Naive B cell (primary cell): ENCODE results near the gene SMOC2. TPM values are rescaled to one million over a fixed set of nuclear protein-coding genes. Genes with fewer than 3 reads are reported as not detected.
A peak's percentile ranks its signal among the peaks of the same experiment; 100 is the strongest.

Experiments
- ATAC-seq, 2 donors: fragments of 150-1000 bp; cut with Tn5 transposase; 2 replicates each; pipeline ENCODE4 v1.10.0; 2021; ENCODE audit warnings: low read depth in 2 of 2, mild to moderate bottlenecking in 2 of 2, moderate library complexity in 2 of 2
- DNase-seq: peaks from one replicate; pipeline ENCODE4 v3.0.0; 2022
- H3K27ac Mint-ChIP-seq, 6 donors: one replicate each; pipeline ENCODE4 v1.8.0; 2020 to 2022; ENCODE audit warnings: mild to moderate bottlenecking in 6 of 6, mixed read lengths in 6 of 6, moderate library complexity in 5 of 6, inconsistent platforms in 2 of 6
- H3K27me3 Mint-ChIP-seq, 3 donors: one replicate each; pipeline ENCODE4 v1.8.0; 2021 to 2022; ENCODE audit warnings: mixed read lengths in 3 of 3, mild to moderate bottlenecking in 1 of 3
- H3K36me3 Mint-ChIP-seq, 2 donors: one replicate each; pipeline ENCODE4 v1.8.0; 2020 to 2022; ENCODE audit warnings: mixed read lengths in 2 of 2, inconsistent platforms in 1 of 2, mild to moderate bottlenecking in 1 of 2
- H3K4me1 Mint-ChIP-seq, 3 donors: one replicate each; pipeline ENCODE4 v1.8.0; 2020 to 2022; ENCODE audit warnings: mixed read lengths in 3 of 3, inconsistent platforms in 1 of 3, mild to moderate bottlenecking in 1 of 3, moderate library complexity in 1 of 3
- H3K4me3 Mint-ChIP-seq, 8 donors: one replicate each; pipeline ENCODE4 v1.8.0; 2020 to 2022; ENCODE audit warnings: mild to moderate bottlenecking in 8 of 8, mixed read lengths in 8 of 8, moderate library complexity in 8 of 8, inconsistent platforms in 2 of 8
- H3K9me3 Mint-ChIP-seq, 7 donors: one replicate each; pipeline ENCODE4 v1.8.0; 2020 to 2022; ENCODE audit warnings: mixed read lengths in 7 of 7, mild to moderate bottlenecking in 5 of 7, inconsistent platforms in 2 of 7, moderate library complexity in 1 of 7
- polyA plus RNA-seq, 6 donors: library from polyadenylated mRNA; unstranded; fragments of 300-500 nt; fragmentation: Illumina TruSeq; gene quantifications; one replicate each; pipeline ENCODE4 v1.2.3, GENCODE V29; 2021; ENCODE audit warnings: low read depth in 6 of 6

Gene SMOC2
- polyA plus RNA-seq, 6 donors from 2014 or later: 0.12 to 0.34 (median 0.13) TPM; not detected in 2

DNA sequence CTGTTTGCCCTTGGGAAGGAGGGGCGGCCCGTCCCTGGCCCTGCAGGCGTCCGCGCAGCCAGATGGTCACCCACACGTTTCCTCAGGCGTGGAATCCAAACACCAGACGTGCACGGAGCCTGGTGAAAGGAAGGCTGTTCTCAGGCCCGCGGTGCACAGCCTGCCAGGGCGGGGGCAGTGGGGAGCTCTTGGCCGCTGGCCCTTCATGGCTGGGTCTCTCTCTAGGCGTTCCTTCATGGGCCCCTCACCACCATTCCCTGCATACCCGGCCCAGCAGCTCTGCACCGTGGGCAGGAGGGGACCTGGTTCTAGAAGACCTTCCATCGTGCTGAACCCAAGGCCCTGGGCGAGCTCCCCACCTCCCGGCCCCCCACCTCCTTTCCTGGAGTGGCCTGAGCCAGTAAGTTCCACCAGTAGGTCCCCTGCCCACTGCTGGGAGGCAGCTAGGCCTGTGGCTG, 30.4 kb upstream of the SMOC2 start:
- no peak overlapping the region for H3K4me3 Mint-ChIP-seq

GRCh38 chr6:168411130-168411529, 29.9 kb upstream of the SMOC2 start:
- ATAC-seq (no peak), DNase-seq (no peak)
- H3K27me3 Mint-ChIP-seq: no peaks in the 10 kb centered on the region
- no peaks in the 10 kb centered on the region for H3K36me3 Mint-ChIP-seq
- H3K4me3 Mint-ChIP-seq: no peak overlapping the region
- no peak overlapping the region for H3K27ac Mint-ChIP-seq
- peaks cover 0 to 10% (median 0%) of the 10 kb centered on the region in 7 donors for H3K9me3 Mint-ChIP-seq
- H3K4me1 Mint-ChIP-seq: no peaks in the 10 kb centered on the region

More for the DNA sequence above, 30.4 kb upstream of the SMOC2 start:
- Mint-ChIP-seq H3K27ac (no peak overlapping the region), H3K27me3 (no peaks in the 10 kb centered on the region), H3K4me1 (no peaks in the 10 kb centered on the region), H3K9me3 (peaks cover 0 to 10% (median 0%) of the 10 kb centered on the region in 7 donors), H3K36me3 (no peaks in the 10 kb centered on the region)
- DNase-seq (no peak), ATAC-seq (no peak)

DNA sequence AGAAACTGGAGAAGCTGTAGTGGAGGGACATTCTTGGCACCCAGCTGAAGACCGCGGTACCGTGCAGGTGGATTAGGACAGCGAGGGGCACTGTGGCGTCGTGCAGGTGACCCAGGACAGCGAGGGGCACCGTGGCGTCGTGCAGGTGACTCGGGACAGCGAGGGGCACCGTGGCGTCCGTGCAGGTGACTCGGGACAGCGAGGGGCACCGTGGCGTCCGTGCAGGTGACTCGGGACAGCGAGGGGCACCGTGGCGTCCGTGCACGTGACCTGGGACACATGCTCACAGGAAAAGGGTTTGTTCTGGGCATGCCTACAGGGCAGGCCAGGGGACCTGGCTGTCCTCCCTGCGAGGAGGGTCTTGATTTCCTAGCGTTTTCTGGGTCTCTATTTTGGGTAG, 29.2 kb upstream of the SMOC2 start:
- ATAC-seq (no peak), DNase-seq (no peak)
- H3K4me1 Mint-ChIP-seq: no peaks in the 10 kb centered on the region
- peaks cover 0 to 10% (median 0%) of the 10 kb centered on the region in 7 donors for H3K9me3 Mint-ChIP-seq
- no peak overlapping the region for H3K27ac Mint-ChIP-seq
- no peaks in the 10 kb centered on the region for H3K27me3 Mint-ChIP-seq
- H3K36me3 Mint-ChIP-seq: no peaks in the 10 kb centered on the region
- no peak overlapping the region for H3K4me3 Mint-ChIP-seq

DNA sequence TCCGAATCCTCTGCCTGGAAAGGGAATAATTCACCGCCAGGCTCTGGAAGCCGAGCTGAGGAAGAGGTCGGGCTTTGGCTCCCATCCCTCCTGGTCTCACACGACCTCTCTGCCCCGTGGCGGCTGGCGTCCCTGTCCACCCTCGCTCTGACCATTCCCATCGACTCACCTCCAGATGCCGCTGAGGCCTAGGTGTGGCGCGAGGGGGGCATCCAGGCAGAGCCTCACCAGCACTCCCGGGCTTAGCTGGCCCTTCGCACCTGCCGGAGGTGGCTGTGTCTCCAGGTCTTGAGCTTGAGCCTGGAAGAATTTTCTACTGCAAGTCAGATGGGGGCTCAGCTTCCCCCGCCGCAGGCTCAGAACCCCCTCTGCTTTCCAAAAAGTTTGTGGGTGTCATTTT, 28.5 kb upstream of the SMOC2 start:
- Mint-ChIP-seq H3K4me1 (no peaks in the 10 kb centered on the region), H3K36me3 (no peaks in the 10 kb centered on the region), H3K27ac (no peak overlapping the region), H3K4me3 (no peak overlapping the region), H3K9me3 (peaks cover 0 to 10% (median 0%) of the 10 kb centered on the region in 7 donors), H3K27me3 (no peaks in the 10 kb centered on the region)
- ATAC-seq: no peak
- DNase-seq: no peak

- Mint-ChIP-seq H3K4me1 (no peaks in the 10 kb centered on the region), H3K36me3 (no peaks in the 10 kb centered on the region), H3K27me3 (peaks cover 0 to under 1% (median 0%) of the 10 kb centered on the region in 3 donors), H3K9me3 (peaks cover 0 to 4% (median 0%) of the 10 kb centered on the region in 7 donors), H3K27ac (no peak overlapping the region), H3K4me3 (peak overlapping the region in 1 of 8 donors; percentile 61)
- DNase-seq: no peak
- ATAC-seq: no peak
Measured at GRCh38 chr6:168413018-168413720, 27.8 kb upstream of the SMOC2 start.

DNA sequence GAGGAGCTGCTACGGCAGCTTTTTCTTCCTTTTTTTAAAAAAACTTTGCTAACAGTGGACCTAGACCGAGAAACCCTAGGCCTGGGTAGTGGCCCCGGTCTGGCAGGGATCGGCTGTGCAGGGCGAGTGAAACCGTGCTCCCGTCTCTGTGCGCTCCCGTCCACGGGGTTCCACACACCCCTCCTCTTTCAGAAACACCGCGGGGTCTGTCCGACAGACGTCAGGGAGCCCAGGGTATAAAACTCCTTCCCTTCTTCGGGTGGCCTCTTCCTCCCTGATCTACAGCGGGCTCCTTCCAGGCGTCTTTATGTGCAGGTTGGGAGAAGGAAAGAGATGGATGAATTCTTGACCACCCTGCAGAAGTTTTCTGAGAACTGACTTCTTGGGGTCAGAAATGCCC, 27.1 kb upstream of the SMOC2 start:
- H3K9me3 Mint-ChIP-seq: peaks cover 0 to 3% (median 0%) of the 10 kb centered on the region in 7 donors
- no peaks in the 10 kb centered on the region for H3K4me1 Mint-ChIP-seq
- peak overlapping the region in 2 of 6 donors; percentile 70 to 80 for H3K27ac Mint-ChIP-seq
- no peaks in the 10 kb centered on the region for H3K36me3 Mint-ChIP-seq
- peaks cover 0 to 4% (median 0%) of the 10 kb centered on the region in 3 donors for H3K27me3 Mint-ChIP-seq
- ATAC-seq (no peak), DNase-seq (no peak)
- no peak overlapping the region for H3K4me3 Mint-ChIP-seq

DNA sequence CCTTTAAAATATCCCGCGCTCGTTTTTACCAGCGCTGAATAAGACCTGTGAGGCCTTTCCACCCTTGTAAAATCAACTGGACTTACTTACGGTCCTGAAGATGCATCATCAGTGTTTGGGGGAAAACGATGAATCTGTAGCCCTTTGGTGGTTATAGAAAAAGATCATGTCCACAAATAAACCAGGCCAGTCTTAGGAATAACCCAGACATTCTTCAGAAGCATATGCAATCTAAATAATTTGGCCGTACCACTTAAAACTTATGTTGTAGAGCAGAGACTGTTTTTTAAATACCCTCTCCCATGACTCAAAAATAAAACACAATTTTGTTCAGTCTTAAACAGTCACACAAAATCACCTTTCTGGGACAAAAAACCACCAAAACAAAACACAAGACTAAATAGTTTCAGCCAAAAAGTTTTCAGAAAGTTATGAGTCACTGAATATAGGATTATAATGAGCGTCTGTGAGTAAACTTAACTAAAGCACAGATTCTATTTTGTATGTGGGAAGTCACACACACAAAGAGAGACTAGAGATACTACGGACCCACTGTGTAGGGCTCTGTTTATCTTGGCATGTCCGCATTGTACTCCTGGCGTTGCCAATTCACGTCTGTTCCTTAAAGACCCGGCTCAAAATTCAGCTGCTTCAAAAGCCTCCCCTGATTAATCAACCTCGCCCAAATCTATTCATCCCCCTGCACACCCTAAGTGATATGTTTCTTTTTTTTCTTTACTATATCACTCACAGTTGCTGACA, 26.5 kb upstream of the SMOC2 start:
- Mint-ChIP-seq H3K9me3 (peaks cover 0 to 3% (median 0%) of the 10 kb centered on the region in 7 donors), H3K27me3 (peaks cover 0 to 4% (median 0%) of the 10 kb centered on the region in 3 donors), H3K4me1 (no peaks in the 10 kb centered on the region), H3K27ac (no peak overlapping the region), H3K36me3 (no peaks in the 10 kb centered on the region), H3K4me3 (no peak overlapping the region)
- DNase-seq (no peak), ATAC-seq (no peak)

DNA sequence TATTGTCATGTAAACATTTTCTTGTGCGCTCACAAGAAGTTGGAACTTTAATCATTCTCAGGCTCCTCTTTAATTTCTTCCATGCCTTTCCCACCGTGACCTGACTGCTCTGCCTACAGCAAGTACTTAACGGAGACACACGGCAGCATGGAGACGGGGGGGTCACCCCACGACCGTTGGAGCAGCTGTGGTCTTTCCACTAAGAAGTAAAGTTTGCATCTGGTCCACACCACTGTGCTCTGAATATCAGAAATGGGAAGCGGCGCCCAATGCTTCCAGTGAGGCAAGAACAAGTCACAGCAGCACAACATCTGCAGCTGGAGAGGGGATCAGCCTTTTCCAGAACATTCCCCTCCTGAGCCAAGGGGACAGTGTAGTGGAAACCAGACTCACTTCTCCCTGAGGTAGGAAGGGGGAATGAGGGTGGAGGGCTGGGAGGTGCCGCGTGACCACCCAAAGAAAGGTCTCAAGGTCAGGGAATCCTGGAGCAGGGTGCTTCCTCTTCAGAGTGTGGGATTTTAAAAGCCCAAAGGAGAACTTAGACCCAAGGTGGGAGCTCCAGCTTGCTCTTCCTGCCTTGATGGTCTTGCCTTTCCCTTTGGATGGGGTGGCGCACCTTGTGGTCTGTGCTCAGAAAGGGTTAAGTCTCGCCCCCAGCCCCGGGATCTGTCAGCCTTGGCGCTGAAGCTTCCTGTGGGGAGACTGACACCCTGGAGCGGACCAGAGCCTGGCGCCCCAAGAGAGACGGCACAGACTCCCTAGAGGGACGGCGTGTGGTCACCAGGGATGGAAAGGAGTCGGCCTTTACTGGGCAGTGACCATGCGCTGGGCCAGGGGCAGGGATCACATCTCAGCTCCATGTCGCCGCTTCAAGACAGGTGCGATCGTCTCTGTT, 25.6 kb upstream of the SMOC2 start:
- ATAC-seq (no peak), DNase-seq (no peak)
- peaks cover 0 to 3% (median 0%) of the 10 kb centered on the region in 7 donors for H3K9me3 Mint-ChIP-seq
- no peak overlapping the region for H3K4me3 Mint-ChIP-seq
- H3K27ac Mint-ChIP-seq: no peak overlapping the region
- H3K4me1 Mint-ChIP-seq: no peaks in the 10 kb centered on the region
- H3K27me3 Mint-ChIP-seq: peaks cover 0 to 4% (median 0%) of the 10 kb centered on the region in 3 donors
- no peaks in the 10 kb centered on the region for H3K36me3 Mint-ChIP-seq

DNA sequence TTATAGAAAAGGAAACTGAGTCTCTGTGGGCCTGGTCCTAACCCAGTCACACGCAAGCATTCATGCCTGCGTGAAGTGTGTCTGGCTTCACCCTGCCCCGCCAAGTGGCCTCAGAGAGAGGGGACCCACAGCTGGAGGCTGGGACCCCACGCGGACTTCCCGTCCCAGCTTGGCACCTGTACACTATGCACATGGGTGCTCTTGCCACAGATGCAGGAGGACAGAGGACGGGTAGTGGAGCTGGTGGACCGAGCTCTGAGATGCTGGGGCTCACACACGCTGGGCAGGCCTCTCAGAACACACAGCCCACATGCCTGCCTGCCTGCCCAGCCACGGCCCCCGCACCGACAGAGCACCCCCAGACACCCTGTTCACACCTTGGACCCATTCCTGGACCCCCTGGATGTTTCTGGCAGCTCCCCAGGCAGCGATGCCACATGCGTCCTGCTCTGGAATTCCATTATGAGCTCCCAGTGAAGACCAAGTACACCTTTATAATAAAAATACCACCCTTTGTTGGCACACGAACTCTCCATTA, 24.9 kb upstream of the SMOC2 start:
- ATAC-seq (no peak), DNase-seq (no peak)
- no peak overlapping the region for H3K27ac Mint-ChIP-seq
- H3K27me3 Mint-ChIP-seq: peaks cover 0 to 4% (median 0%) of the 10 kb centered on the region in 3 donors
- H3K9me3 Mint-ChIP-seq: peaks cover 0 to 3% (median 0%) of the 10 kb centered on the region in 7 donors
- H3K36me3 Mint-ChIP-seq: no peaks in the 10 kb centered on the region
- no peak overlapping the region for H3K4me3 Mint-ChIP-seq
- no peaks in the 10 kb centered on the region for H3K4me1 Mint-ChIP-seq

DNA sequence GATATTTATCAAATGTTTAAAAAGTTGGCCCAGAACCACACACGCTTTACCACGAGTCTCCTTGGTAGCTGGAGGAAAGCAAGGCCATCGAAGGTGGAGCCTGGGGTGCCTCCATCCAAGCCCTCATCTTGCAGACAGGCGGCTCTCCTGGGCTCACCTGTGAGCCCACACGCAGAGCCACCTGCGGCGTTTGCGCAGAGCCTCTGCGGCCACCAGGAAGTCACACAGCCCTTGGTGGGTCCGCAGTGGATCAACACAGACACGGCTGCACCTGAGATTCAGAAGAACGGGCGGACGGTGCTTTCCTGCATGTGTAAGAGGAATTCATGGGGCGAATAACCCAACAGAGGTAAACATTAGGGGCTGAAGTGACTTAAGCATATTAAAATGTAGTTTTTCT, 24.5 kb upstream of the SMOC2 start:
- no peak overlapping the region for H3K27ac Mint-ChIP-seq
- H3K4me1 Mint-ChIP-seq: no peaks in the 10 kb centered on the region

DNA sequence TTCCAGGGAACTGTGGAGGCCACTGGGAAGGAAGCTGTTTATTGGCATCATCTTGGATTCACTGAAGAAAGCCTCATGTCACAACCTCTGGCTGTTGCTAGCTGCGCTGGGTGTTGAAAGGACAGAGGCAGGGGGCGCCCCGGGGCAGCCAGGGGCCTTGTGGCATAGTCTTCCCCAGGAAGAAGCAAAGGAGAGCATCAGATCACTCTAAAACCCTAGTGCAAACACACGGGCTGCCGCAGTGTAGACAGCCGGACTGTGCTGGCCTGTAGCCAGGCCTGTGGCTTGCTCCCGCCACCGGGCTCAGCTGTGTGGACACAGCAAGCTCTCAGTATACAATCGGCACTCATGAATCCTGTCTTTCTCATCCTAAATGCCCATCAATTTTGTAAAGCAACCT, 23.8 kb upstream of the SMOC2 start:
- ATAC-seq: no peak
- peak overlapping the region in 1 of 6 donors; percentile 28 for H3K27ac Mint-ChIP-seq
- no peak overlapping the region for H3K4me3 Mint-ChIP-seq
- peaks cover 0 to 4% (median 0%) of the 10 kb centered on the region in 3 donors for H3K27me3 Mint-ChIP-seq
- H3K9me3 Mint-ChIP-seq: peaks cover 0 to 3% (median 0%) of the 10 kb centered on the region in 7 donors
- no peak for DNase-seq
- no peaks in the 10 kb centered on the region for H3K36me3 Mint-ChIP-seq
- no peaks in the 10 kb centered on the region for H3K4me1 Mint-ChIP-seq

More for the DNA sequence above, 24.5 kb upstream of the SMOC2 start:
- peaks cover 0 to 4% (median 0%) of the 10 kb centered on the region in 3 donors for H3K27me3 Mint-ChIP-seq
- no peaks in the 10 kb centered on the region for H3K36me3 Mint-ChIP-seq
- H3K9me3 Mint-ChIP-seq: peaks cover 0 to 3% (median 0%) of the 10 kb centered on the region in 7 donors
- ATAC-seq: no peak
- H3K4me3 Mint-ChIP-seq: no peak overlapping the region
- no peak for DNase-seq

DNA sequence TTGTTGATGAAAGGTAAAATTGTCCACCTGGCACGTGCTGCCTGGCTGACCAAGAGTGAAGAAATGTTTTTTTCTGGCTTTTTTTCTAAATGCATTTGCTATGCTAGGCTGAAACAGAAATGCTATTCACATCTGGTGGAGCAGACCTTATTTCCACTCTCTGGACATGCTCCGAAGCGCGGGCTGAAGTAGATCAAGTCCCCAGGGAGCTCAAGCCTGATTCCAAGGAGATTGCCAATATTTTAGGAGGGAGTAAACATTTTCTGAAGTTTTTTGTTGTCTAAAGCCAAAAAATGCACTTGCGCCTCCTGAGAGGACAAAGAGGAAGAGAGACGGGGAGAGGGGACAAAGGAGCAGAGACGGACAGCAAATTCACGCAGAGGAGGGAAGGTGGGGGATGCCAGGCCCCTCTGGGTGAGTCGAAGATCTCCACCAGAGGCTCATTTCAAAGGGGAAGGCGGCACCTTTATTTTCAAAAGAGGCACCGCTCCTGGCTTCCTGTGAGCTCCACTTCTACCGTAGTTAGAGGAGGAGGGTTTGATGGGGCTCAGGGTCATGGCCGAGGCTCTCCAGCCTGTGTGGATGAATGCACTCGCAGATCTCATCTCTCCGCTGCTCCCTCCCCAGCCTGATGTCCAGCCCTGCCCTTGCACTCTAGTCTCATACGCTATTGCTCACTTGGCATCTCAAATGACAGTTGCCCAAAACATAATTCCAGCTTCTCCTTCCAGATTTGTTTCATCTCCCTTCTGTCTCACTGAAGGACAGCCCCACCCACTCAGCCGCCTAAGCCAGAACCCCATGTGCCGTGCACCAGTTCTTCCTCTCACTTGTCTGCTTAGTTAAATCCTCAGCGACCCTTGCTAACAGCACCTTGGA, 23.1 kb upstream of the SMOC2 start:
- ATAC-seq (no peak), DNase-seq (no peak)
- Mint-ChIP-seq H3K27ac (peak overlapping the region in 1 of 6 donors; percentile 74), H3K9me3 (peaks cover 0 to under 1% (median 0%) of the 10 kb centered on the region in 7 donors), H3K4me3 (peak overlapping the region in 1 of 8 donors; percentile 60), H3K36me3 (no peaks in the 10 kb centered on the region), H3K4me1 (no peaks in the 10 kb centered on the region), H3K27me3 (peaks cover 0 to 4% (median 0%) of the 10 kb centered on the region in 3 donors)
